ENCODE results near the gene HAX1. TPM values are rescaled to one million over a fixed set of nuclear protein-coding genes. Genes with fewer than 3 reads are reported as not detected.
A peak's percentile ranks its signal among the peaks of the same experiment; 100 is the strongest.

The HAX1 gene
- total and polyA plus RNA-seq, 2 experiments from 2014 or later: 73.2 to 92.0 TPM

DNA sequence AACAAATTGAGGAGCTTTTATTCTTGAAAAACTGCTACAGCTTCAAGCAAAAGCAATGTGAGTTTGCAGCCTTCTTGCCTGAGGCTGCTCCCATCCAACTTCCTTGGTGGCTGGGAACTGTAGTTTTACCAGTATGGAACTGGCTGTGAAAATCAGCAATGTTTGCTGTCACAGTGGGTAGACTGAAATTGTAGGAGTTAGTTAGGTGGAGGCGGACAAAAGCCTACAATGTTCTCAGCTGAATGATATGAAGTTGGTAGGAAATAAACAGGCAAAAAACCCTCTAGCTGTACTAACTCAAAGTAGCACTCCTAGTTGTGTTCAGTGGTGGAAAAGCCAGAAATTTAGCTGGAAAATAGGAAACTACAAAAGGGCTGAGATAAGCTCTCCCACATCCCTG lies 18.5 kb downstream of the HAX1 start:
- no peak for ATAC-seq
- no peak overlapping the region for H3K4me2 ChIP-seq
- Mint-ChIP-seq H3K27ac (no peak overlapping the region), H3K4me1 (no peaks in the 10 kb centered on the region), H3K4me3 (no peak overlapping the region), H3K27me3 (ENCODE audit: insufficient read depth, low read depth, poor library complexity) (peaks cover 6% of the 10 kb centered on the region), H3K9me3 (peaks cover 32% of the 10 kb centered on the region), H3K36me3 (ENCODE audit: low read depth) (peaks cover 15% of the 10 kb centered on the region)
- peaks cover 8% of the 10 kb centered on the region; the same call in 1 of the 2 replicates for H3K4me1 ChIP-seq (ENCODE audit: insufficient read depth)
- H3K4me3 ChIP-seq: no peak overlapping the region
- H3F3A ChIP-seq (replicated peaks; ENCODE audit: low read depth): no peaks in the 10 kb centered on the region
- peak overlapping the region; percentile 40 for H2AFZ ChIP-seq
- no peaks in the 10 kb centered on the region for H3K36me3 ChIP-seq (ENCODE audit: insufficient read depth)
- no peak overlapping the region for H3K27ac ChIP-seq (ENCODE audit: low read depth)
- no peaks in the 10 kb centered on the region for H4K20me1 ChIP-seq (replicated peaks; ENCODE audit: insufficient read depth)
- no peak for DNase-seq (ENCODE audit: low spot score)
- no peaks in the 10 kb centered on the region for H3K79me2 ChIP-seq (replicated peaks; ENCODE audit: insufficient read depth)
- no peaks in the 10 kb centered on the region for H3K27me3 ChIP-seq (ENCODE audit: insufficient read depth)
- TF ChIP-seq NANOG (IDR thresholded peaks at IDR 0.05; ENCODE audit: borderline replicate concordance) (no peak), JUNB (IDR thresholded peaks at IDR 0.05; ENCODE audit: unreplicated experiment) (no peak), POLR2AphosphoS5 (IDR thresholded peaks at IDR 0.05; ENCODE audit: low read depth) (no peak), ZNF331 (CRISPR knock-in tag; IDR thresholded peaks at IDR 0.05; ENCODE audit: low read depth) (no peak), ZNF462 (CRISPR knock-in tag; IDR thresholded peaks at IDR 0.05) (no peak), STAT1 (IDR thresholded peaks at IDR 0.05; ENCODE audit: unreplicated experiment) (no peak), EZH2phosphoT487 (IDR thresholded peaks at IDR 0.05; ENCODE audit: unreplicated experiment) (no peak), CREB1 (CRISPR knock-in tag; IDR thresholded peaks at IDR 0.05; ENCODE audit: low read depth) (no peak), EZH2 (IDR thresholded peaks at IDR 0.05; ENCODE audit: low read depth, unreplicated experiment) (no peak), CTCF (conservative IDR thresholded peaks at IDR 0.05; ENCODE audit: low read depth in 2 of 2) (no peak), ZNF114 (CRISPR knock-in tag; IDR thresholded peaks at IDR 0.05) (no peak)
- TF ChIP-seq, protein P1, sequence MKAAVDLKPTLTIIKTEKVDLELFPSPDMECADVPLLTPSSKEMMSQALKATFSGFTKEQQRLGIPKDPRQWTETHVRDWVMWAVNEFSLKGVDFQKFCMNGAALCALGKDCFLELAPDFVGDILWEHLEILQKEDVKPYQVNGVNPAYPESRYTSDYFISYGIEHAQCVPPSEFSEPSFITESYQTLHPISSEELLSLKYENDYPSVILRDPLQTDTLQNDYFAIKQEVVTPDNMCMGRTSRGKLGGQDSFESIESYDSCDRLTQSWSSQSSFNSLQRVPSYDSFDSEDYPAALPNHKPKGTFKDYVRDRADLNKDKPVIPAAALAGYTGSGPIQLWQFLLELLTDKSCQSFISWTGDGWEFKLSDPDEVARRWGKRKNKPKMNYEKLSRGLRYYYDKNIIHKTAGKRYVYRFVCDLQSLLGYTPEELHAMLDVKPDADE (IDR thresholded peaks at IDR 0.05): no peak
- TF ChIP-seq, protein P2, sequence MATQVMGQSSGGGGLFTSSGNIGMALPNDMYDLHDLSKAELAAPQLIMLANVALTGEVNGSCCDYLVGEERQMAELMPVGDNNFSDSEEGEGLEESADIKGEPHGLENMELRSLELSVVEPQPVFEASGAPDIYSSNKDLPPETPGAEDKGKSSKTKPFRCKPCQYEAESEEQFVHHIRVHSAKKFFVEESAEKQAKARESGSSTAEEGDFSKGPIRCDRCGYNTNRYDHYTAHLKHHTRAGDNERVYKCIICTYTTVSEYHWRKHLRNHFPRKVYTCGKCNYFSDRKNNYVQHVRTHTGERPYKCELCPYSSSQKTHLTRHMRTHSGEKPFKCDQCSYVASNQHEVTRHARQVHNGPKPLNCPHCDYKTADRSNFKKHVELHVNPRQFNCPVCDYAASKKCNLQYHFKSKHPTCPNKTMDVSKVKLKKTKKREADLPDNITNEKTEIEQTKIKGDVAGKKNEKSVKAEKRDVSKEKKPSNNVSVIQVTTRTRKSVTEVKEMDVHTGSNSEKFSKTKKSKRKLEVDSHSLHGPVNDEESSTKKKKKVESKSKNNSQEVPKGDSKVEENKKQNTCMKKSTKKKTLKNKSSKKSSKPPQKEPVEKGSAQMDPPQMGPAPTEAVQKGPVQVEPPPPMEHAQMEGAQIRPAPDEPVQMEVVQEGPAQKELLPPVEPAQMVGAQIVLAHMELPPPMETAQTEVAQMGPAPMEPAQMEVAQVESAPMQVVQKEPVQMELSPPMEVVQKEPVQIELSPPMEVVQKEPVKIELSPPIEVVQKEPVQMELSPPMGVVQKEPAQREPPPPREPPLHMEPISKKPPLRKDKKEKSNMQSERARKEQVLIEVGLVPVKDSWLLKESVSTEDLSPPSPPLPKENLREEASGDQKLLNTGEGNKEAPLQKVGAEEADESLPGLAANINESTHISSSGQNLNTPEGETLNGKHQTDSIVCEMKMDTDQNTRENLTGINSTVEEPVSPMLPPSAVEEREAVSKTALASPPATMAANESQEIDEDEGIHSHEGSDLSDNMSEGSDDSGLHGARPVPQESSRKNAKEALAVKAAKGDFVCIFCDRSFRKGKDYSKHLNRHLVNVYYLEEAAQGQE (IDR thresholded peaks at IDR 0.05; ENCODE audit: unreplicated experiment): no peak
- no peaks in the 10 kb centered on the region for H3K9me2 ChIP-seq (ENCODE audit: insufficient read depth)
